Adrenal gland (tissue), 5 donors: ENCODE results near the gene GRPEL1.

Experiments
- CTCF ChIP-seq, 6 experiments: fragments of 450-650 bp in 4 of 6; fragments of 200-600 bp in 2 of 6; sonication (generic) in 1 of 6; IDR thresholded peaks; 1 replicate in 5 of 6; 2 replicates in 1 of 6; pipeline versions ENCODE4 v1.5.1 to v1.8.0; 2016 to 2021; ENCODE audit warnings: antibody characterized with exemption in 6 of 6, mild to moderate bottlenecking in 2 of 6, moderate library complexity in 1 of 6
- POLR2A ChIP-seq, 2 donors: fragments of 450-650 bp; IDR thresholded peaks; one replicate each; pipeline ENCODE4 v1.6.1; 2017; ENCODE audit warnings: antibody characterized with exemption in 2 of 2, mild to moderate bottlenecking in 2 of 2, moderate library complexity in 1 of 2
- donor health status: DM: no; HTN: no; CAD: no.

GRCh38 chr4:7046971-7047370, 20.9 kb downstream of the GRPEL1 start:
- TF ChIP-seq CTCF (IDR thresholded peaks at IDR 0.05) (no peak), POLR2A (IDR thresholded peaks at IDR 0.05) (no peak)
